ENCODE data around the gene SIPA1L3.

- TF ChIP-seq CTCF (IDR thresholded peaks at IDR 0.05; ENCODE audit: insufficient read depth, low read length, poor library complexity, severe bottlenecking) (no peak), EZH2phosphoT487 (conservative IDR thresholded peaks at IDR 0.05; ENCODE audit: low read length) (no peak)
These were observed 10.8 kb upstream of the SIPA1L3 start for GRCh38 chr19:37896180-37896579.

All from SU-DHL-6 (cell line).